ENCODE measurements around the gene PPIG. TPM values are rescaled to one million over a fixed set of nuclear protein-coding genes. Genes with fewer than 3 reads are reported as not detected.
"Not testable (repeated sequence)": the region's sequence is repeated elsewhere in the genome, so short reads cannot be mapped to it uniquely, and the experiment has no call there.

PPIG gene
- total RNA-seq, 1 experiment from 2014 or later, result 60.3 TPM

DNA sequence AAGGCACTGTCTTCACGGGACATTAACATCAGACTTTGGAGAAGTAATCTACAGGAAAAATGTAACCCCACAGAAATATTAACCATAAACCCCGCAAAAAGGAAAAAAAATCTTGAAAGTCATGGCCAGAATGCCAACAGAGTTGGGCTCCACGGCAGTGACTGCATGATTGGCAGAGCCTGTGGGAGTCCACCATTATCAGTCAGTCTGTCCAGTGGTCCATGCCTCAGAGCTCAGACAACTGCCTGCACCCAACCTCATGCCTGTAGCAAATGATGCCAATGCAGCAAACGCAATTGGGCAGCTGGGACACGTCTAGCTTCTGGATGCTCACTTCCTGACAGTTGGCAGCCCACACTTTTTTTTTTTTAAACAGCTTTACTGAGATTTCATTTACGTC lies 5.1 kb upstream of the PPIG start:
- no peak overlapping the region for H3K4me3 Mint-ChIP-seq (ENCODE audit: unreplicated experiment)
- H3K36me3 Mint-ChIP-seq (ENCODE audit: insufficient read depth, unreplicated experiment), result peaks cover 10% of the 10 kb centered on the region
- intact Hi-C loops (cut with micrococcal nuclease; ENCODE audit: unreplicated experiment), result no loop called here
- no peak overlapping the region for H3K4me3 ChIP-seq (ENCODE audit: low read depth, low read length)
- DNase-seq, result no peak
- H3K27ac Mint-ChIP-seq (ENCODE audit: unreplicated experiment), result no peak overlapping the region
- ChIA-PET POLR2A (no interaction called here), CTCF (no interaction called here)
- H3K4me1 Mint-ChIP-seq (ENCODE audit: low read depth, unreplicated experiment), result no peaks in the 10 kb centered on the region
- H3K36me3 ChIP-seq (ENCODE audit: control insufficient read depth, insufficient read depth, low read length), result no peaks in the 10 kb centered on the region
- no TSS peak for BruUV-seq (replicated peaks)
- TF ChIP-seq, protein P1, sequence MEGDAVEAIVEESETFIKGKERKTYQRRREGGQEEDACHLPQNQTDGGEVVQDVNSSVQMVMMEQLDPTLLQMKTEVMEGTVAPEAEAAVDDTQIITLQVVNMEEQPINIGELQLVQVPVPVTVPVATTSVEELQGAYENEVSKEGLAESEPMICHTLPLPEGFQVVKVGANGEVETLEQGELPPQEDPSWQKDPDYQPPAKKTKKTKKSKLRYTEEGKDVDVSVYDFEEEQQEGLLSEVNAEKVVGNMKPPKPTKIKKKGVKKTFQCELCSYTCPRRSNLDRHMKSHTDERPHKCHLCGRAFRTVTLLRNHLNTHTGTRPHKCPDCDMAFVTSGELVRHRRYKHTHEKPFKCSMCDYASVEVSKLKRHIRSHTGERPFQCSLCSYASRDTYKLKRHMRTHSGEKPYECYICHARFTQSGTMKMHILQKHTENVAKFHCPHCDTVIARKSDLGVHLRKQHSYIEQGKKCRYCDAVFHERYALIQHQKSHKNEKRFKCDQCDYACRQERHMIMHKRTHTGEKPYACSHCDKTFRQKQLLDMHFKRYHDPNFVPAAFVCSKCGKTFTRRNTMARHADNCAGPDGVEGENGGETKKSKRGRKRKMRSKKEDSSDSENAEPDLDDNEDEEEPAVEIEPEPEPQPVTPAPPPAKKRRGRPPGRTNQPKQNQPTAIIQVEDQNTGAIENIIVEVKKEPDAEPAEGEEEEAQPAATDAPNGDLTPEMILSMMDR (IDR thresholded peaks at IDR 0.05; ENCODE audit: insufficient read depth in 1 of 2, low read depth in 1 of 2, low read length in 1 of 2, severe bottlenecking in 1 of 2, unreplicated experiment in 1 of 2), result no peak
- H3K27me3 Mint-ChIP-seq (ENCODE audit: insufficient read depth, unreplicated experiment), result no peaks in the 10 kb centered on the region
- no peaks in the 10 kb centered on the region for H3K27me3 ChIP-seq (replicated peaks; ENCODE audit: control insufficient read depth, insufficient read depth, low read length)
- no peaks in the 10 kb centered on the region for H3K4me1 ChIP-seq
- H3K9me3 ChIP-seq, result peaks cover 12% of the 10 kb centered on the region
- H3K9me3 Mint-ChIP-seq (ENCODE audit: unreplicated experiment), result peaks cover 5% of the 10 kb centered on the region

DNA sequence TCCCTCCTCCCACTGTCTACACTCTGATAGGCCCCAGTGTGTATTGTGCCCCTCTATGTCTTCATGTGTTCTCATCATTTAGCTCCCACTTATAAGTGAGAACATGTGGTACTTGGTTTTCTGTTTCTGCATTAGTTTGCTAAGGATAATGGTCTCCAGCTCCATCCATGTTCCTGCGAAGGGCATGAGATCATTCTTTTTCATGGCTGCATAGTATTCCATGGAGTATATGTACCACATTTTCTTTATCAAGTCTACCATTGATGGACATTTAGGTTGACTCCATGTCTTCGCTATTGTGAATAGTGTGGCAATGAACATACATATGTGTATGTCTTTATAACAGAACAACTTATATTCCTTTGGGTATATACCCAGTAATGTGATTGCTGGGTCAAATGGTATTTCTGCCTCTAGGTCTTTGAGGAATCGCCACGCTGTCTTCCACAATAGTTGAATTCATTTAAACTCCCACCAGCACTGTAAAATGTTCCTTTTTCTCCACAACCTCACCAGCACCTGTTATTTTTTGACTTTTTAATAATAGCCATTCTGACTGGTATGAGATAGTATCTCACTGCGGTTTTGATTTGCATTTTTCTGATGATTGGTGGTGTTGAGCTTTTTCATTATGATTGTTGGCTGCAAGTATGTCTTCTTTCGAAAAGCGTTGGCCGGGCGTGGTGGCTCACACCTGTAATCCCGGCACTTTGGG lies 1.4 kb upstream of the PPIG start:
- BruUV-seq (replicated peaks); POLR2A ChIA-PET; CTCF ChIA-PET: not testable (repeated sequence)

DNA sequence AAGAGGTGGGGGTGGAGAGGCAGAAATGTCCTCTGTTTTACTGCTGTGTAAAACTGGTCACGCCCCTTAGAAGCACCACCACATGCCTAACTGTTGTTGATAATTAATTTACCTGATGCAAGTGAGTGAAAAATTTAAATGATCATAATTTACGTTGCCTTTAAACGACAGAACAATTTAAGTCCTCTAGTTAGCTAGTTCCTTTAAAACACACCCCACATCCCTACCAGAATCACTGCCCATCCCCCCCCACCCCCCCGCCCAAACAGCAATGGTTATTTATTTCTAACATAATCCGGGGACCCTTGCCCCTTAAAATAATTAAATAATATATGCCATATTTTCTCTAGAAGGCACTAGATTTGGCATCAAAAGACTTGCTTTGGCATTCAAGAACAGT lies 633 bp upstream of the PPIG start:
- Histone ChIP-seq H3K36me3 (ENCODE audit: control insufficient read depth, insufficient read depth, low read length) (no peaks in the 10 kb centered on the region), H3K9me3 (peaks cover 12% of the 10 kb centered on the region), H3K4me3 (ENCODE audit: low read depth, low read length) (no peak overlapping the region), H3K27me3 (replicated peaks; ENCODE audit: control insufficient read depth, insufficient read depth, low read length) (no peaks in the 10 kb centered on the region), H3K4me1 (peaks cover 8% of the 10 kb centered on the region)
- Mint-ChIP-seq H3K4me3 (ENCODE audit: unreplicated experiment) (peak overlapping the region; percentile 99), H3K27ac (ENCODE audit: unreplicated experiment) (peak overlapping the region; percentile 99), H3K4me1 (ENCODE audit: low read depth, unreplicated experiment) (peaks cover 4% of the 10 kb centered on the region), H3K36me3 (ENCODE audit: insufficient read depth, unreplicated experiment) (peaks cover 26% of the 10 kb centered on the region), H3K27me3 (ENCODE audit: insufficient read depth, unreplicated experiment) (no peaks in the 10 kb centered on the region), H3K9me3 (ENCODE audit: unreplicated experiment) (peaks cover 8% of the 10 kb centered on the region)
- no peak for DNase-seq
- ChIA-PET CTCF (no interaction called here), POLR2A (interaction anchor here (0.7 kb wide), 1 partner anchor 10 kb away, joined by 3 read pairs; the partner anchor contains the start of gene FASTKD1)
- no TSS peak for BruUV-seq (replicated peaks)
- TF ChIP-seq, protein P1 (IDR thresholded peaks at IDR 0.05; ENCODE audit: insufficient read depth in 1 of 2, low read depth in 1 of 2, low read length in 1 of 2, severe bottlenecking in 1 of 2, unreplicated experiment in 1 of 2), result no peak
- intact Hi-C loops (cut with micrococcal nuclease; ENCODE audit: unreplicated experiment), result no loop called here

More for the DNA sequence above, 1.4 kb upstream of the PPIG start:
- H3K4me3 ChIP-seq (ENCODE audit: low read depth, low read length); H3K36me3 ChIP-seq (ENCODE audit: control insufficient read depth, insufficient read depth, low read length); H3K4me3 Mint-ChIP-seq (ENCODE audit: unreplicated experiment); H3K27me3 Mint-ChIP-seq (ENCODE audit: insufficient read depth, unreplicated experiment); H3K27ac Mint-ChIP-seq (ENCODE audit: unreplicated experiment); intact Hi-C loops (cut with micrococcal nuclease; ENCODE audit: unreplicated experiment); H3K27me3 ChIP-seq (replicated peaks; ENCODE audit: control insufficient read depth, insufficient read depth, low read length); H3K9me3 Mint-ChIP-seq (ENCODE audit: unreplicated experiment); H3K4me1 ChIP-seq; DNase-seq; H3K4me1 Mint-ChIP-seq (ENCODE audit: low read depth, unreplicated experiment): not testable (repeated sequence)
- H3K9me3 ChIP-seq, result peaks cover 12% of the 10 kb centered on the region
- H3K36me3 Mint-ChIP-seq (ENCODE audit: insufficient read depth, unreplicated experiment), result peaks cover 26% of the 10 kb centered on the region

Data from Caco-2 (cell line).